ENCODE measurements around the gene IER2. TPM values are rescaled to one million over a fixed set of nuclear protein-coding genes. Genes with fewer than 3 reads are reported as not detected.

IER2 gene, protein sequence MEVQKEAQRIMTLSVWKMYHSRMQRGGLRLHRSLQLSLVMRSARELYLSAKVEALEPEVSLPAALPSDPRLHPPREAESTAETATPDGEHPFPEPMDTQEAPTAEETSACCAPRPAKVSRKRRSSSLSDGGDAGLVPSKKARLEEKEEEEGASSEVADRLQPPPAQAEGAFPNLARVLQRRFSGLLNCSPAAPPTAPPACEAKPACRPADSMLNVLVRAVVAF
- 22.6 and 22.7 TPM in 2 replicates for polyA plus RNA-seq (2014; cell fraction: cytosol; rRNA removed)
- 27.7 and 36.1 TPM in 2 replicates for polyA plus RNA-seq (2014; cell fraction: nucleus; rRNA removed)

DNA sequence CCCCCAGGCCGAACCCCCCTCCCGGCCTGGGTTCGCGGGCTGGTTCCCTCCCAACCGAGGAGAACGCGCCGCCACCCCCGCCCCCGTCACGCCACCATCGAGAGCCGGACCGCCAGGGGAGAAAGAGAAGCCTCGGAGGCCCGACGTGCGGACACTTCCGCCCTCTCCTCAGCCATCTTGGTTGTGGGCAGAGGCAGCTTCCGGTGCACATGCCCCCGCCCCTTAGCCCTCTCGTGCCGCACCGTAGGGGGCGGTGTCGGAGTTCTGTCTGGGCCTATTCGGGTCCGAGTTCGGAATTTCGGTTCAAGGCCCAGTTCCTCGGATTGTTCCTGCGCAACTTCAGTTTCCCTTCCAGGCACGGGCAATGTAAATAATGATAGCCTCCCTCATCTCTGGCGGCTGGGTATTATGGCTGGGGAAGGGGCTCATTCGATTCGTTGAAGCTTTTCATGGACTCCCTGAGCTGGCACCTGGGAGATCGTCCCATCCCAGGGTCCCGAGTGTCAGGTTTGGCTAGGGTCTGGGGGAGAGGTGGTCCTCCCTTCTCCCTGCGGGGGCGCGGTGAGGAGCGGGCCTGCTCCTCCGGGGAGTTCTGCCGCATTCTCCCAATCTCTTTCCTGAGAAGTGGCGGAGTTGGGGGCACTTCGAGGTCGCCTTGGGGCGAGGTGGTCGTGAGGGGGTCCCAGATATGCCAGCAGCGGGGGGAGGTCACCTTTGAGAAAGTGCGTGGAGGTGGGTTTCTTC is at the start of gene IER2, which contains the start of gene STX10:
Gene IER2, plus strand, starts transcription at position 225 of the 744 bp plus-strand sequence. CDS start 2,776 bp downstream, outside the sequence.
Gene STX10, minus strand, starts transcription at position 189 of the 744 bp plus-strand sequence. CDS start 202 bp downstream, outside the sequence.
- peak; percentile 85 for DNase-seq (ENCODE audit: low spot score)

DNA sequence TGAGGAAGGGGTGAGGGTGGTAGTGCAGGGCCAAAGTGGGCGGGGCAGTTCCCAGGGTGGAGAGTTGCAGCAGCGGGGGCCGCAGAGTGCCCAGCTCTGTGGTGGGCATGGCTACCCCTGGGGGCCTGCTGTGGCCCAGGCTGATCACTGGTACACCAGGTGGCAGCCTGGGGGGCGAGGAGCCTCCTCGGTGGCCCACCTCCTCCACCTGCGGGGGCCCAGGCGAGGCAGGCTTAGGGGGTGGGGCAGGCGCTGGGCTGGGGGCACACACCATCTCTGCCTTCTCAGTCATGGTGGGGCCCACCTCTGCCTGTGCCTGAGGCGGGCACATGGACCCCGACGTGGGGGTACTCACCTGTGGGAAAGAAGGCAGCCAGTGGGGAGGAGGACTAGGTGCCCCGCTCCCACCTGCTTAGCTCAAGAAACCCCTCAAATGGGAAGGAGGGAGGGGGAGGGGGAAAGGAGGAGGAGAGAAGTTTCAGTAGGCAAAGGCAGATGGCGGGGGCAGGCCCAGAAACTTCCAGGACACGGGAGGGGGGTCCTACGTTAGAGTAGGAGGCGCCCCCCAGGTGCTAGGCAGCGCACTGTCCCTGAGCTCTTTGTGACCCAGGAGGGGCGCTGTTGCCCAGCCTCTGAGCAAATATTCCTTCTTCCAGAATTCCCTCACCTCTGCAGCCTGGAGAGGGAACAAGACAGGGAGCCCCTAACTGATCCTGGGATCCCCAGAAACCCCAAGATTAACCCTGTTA is 49.2 kb upstream of the IER2 start:
- no peak for DNase-seq (ENCODE audit: low spot score)

DNA sequence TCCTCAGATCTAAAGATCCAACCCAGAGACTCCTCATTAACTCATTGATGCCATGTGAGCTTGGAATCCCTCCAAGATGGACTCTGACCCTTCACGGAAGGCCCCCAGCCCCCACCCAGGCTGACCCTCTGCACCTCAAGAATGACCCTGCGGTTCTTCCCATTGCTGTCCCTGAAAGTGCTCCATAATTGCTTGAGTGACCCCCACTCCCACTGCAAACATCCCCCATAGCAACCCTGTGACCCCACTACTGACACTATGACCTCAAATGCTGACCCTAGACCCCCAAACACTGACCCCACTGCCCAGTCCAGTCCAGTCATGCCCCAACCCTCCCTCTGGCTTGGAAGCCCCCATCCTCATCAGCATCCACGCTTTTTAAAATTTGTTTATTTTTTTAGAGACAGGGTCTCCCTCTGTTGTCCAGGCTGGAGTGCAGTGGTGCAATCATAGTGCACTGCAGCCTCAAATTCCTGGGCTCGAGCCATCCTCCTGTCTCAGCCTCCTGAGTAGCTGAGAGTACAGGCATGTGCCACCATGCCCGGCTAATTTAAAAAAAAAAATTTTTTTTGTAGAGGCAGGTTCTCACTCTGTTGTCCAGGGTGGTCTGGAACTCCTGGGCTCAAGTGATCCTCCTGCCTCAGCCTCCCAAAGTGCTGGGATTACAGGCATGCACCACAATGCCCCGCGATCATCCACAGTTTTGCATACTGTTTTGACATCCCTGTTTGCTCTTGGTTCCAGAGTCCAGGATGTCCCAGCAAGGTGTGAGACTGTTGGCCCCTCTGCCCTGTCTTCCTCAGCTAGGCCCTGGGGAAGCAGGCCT is 48.4 kb upstream of the IER2 start:
- no peak for DNase-seq (ENCODE audit: low spot score)

DNA sequence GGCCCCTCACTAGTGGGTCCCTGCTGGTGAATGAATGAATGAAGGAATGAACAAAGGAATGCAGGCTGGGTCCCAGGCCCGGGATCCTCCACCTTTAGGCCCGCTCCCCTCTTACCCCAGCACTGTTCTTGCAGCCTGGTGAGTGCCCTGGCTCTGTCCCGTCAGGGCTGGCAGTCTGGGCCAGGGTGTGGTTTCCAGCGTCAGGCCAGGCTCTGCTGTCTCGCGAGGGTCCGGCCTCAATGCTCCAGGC is 47.9 kb upstream of the IER2 start:
- DNase-seq (ENCODE audit: low spot score) = no peak

DNA sequence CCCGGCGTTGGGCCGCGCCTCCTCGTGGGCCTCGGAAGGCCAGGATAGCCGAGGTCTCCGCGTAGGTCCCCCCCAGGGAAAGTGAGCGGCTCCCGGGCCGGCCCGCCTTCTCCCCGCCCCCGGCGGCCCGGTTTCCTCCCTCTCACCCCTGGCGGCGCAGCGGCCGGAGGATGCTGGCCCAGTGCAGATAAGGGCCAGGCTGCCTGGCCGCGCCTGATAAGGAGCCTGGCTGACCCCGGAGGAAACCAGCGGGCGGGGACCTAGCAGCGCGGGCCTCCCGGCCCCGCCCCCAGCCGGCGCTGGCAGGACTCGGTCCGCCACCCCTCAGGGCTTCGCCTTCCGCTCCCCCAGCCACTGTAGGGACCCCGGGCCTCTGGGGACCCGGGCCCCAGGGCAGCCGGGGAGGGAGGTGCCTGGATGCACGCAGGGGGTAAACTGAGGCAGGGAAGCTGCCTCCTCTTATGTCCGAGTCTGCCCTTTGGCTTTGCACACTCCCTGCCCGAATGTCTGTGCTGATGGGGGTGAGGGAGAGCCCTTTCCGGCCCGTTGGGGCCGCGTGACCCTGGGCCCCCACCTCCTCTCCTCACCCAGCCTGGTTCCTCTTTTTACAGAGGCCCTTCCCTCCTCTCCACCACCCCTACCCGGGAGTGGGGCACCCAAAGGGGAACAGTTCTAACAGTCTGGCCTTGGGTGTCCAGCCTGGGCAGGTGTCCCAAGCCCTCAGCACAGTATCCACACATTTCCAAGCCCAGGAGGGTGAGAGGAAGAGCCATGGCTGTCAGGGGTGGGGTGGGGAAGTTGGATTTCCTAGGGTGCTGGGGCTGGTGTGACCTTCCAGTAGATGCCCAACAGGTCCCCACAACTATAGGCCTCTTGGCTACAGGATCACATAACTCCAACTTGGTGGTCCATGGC is 47.3 kb upstream of the IER2 start, which contains the start of gene LYL1:
Gene LYL1, minus strand, starts transcription at position 193 of the 915 bp plus-strand sequence. CDS start 1,687 bp downstream, outside the sequence.
- peak; percentile 69 for DNase-seq (ENCODE audit: low spot score)

DNA sequence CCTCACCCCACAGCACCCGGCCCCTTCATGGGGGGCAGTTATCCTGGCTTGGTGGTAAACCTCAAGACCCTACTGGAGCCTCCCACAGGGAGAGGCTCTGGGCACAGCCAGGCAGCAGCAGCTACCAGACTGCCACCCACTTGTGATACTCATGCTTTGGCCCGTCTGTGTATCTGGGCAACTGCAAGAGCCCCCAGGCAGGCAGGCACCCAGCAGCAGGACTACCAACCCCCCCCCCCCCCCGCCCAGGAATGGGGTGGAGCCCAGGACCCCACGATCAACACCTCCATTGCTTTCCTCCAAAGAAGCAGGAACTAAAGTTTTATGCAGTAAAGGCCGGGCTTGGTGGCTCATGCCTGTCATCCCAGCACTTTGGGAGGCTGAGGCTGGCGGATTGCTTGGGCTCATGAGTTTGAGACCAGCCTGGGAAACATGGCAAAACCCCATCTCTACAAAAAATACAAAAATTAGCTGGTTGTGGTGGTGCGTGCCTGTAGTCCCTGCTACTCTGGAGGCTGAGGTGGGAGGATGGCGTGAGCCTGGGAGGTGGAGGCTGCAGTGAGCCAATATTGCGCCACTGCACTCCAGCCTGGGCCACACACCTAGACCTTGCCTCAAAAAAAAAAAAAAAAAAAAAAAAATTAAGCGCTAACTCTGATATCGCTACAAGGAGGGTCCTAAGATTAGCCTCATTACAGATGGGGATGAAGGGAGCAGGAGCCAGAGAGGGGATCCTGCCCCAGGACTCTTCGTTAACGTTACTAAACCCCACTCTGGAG is 46.4 kb upstream of the IER2 start:
- DNase-seq (ENCODE audit: low spot score) = no peak

DNA sequence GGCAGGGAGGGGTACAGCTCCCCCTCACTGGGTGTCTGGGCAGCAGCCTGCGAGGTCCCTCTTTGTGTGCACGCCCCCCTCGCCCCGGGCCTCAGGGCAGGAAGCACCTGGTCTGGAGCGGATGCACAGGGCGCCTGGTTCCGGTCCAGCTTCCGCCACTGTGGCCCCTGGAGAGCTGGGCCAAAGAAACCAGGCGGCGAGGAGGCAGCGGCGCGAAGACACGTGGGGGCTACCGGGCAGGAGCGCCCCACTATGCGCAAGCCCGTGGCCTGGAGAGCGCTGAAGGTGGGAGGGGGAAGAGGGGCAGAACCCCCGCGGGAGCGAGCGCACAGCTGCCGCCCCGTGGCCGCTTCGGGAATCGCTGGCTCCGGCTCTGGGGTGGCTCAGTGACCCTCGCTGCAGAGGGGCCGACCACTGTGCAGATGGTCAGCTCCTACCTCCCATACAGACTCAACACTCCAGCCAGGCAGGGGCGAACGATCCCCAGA is 45.8 kb upstream of the IER2 start:
- DNase-seq (ENCODE audit: low spot score) = no peak

DNA sequence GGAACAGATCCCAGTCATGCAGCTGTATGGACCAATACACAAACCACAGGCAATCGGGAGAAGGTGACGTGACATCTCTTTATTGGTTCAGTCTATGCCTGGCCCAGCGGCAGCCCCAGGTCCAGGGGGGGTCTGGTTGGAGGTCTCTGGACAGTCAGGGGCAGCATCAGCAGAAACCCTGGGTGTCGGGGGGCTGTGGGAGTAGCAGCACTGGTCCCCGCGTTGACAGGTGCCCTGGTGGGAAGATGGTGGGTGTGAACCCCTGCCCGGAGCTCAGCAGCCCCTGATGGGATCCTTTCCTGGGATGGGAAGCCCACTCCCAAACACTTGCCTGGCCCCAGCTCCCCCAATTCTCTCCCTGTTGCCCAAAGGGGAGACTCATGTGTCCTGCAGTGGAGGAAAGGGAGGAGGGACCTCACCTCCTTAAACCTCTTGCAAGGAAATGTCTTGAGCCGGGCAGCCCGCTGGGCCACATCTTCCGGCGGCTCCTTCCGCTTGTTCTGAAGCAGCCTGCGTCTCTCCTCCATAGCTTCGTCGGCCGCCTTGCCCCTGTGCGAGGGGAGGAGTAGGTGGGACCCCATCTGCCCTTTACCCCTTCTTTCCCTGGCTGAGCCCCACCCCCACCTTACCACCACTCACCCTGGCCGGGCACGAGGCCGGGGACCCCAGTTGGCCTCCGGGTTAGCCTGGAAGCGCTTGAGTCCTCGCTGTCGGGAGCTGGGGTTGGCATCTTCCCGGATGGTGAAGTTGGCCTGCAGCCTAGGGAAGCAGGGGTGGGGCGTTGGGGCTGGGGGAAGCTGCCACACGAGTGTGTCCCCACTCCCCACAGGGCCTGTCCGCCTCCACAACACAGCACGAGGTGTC is 45.1 kb upstream of the IER2 start:
- no peak for DNase-seq (ENCODE audit: low spot score)

DNA sequence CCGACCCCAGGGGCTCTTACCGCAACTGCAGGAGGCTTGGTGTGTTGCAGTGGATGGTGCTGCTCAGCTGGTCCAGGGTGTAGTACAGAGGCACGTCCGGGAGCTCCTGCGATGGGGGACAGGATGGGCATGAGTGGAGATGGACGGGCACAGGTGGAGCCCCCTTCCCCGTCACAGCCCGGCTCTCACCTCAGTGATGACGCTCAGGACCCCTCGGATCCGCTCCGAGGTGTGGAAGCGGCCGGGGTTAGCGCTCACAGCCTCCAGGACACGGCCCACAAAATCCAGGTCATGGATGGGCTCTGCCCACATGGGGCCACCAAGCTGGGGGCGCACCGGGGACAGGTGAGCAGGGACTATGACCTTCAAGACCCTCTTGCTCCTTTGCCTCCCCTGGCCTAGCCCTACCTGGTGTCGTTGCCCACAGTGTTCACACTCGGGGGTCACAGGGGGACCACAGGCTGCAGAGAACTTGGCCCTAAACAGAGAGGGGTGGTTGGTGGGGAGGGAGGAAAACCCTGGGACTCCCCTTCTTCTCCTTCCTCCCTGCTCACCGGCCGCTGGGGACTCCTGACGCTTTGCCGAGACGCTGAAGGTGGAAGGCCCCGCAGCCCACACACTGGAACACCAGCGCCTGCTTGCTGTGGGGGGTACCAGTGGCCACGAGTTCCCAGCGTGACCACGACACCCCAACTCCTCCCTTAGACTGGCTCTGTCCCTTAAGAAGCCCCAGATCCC is 40.7 kb upstream of the IER2 start:
- DNase-seq (ENCODE audit: low spot score) = no peak

DNA sequence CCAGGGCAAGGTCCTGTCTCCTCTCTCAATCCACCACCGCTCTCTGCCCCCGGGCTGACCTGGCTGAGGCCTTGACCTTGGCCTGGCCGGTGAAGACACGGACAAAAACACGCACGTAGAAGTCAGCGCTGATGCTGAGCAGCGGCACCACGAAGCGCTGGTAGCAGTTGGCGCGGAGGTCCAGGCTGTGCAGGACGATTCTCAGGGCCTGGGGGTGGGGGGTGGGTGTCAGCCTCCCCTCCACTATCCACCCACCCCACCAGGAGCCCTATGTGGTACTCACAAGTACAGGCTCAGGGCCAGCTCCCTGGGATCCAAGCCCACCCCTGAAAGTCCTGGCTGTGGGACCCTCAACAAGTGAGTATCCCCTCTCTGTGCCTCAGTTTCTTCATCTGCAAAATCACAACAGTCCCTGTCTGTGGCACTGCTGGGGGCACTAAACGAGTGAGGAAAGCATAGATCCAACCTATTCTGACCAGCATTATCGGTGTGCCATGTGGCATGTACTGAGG is 40.1 kb upstream of the IER2 start:
- DNase-seq (ENCODE audit: low spot score) = no peak

DNA sequence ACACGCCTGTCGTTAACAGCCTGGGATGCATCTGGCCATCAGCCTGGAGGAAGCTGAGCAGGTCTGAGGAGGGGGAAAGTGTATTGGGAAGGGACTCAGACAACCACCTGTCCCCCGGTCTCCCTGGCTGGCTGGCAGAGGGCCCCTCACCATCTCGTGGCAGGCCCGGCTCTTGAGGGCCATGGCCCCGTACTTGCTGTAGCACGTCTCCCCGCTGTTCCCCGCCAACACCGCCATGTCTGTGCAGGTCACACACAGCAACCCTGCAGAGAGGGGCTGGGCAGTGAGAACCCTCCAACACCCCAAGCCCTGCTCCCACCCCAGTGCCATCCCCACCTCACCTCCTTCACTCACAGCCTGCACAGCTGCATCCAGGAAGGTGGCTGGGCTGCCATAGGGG is 37.7 kb upstream of the IER2 start:
- no peak for DNase-seq (ENCODE audit: low spot score)

DNA sequence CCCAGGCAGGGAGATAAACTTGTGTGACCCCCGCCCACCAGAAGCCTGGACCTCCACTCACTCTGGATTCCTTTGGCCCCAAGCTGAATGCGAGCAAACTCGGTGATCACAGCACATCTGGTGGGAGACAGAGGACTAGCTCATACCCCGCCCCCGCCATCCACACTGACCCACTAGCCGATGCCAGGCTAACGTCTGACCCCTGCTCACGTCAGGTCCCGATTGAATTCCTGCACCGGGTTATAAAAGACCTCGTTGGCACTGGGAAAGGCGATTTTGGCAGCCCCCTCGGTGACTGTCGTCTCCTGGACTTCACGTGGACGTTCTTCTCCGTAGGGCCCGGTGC is 34.3 kb upstream of the IER2 start:
- no peak for DNase-seq (ENCODE audit: low spot score)

DNA sequence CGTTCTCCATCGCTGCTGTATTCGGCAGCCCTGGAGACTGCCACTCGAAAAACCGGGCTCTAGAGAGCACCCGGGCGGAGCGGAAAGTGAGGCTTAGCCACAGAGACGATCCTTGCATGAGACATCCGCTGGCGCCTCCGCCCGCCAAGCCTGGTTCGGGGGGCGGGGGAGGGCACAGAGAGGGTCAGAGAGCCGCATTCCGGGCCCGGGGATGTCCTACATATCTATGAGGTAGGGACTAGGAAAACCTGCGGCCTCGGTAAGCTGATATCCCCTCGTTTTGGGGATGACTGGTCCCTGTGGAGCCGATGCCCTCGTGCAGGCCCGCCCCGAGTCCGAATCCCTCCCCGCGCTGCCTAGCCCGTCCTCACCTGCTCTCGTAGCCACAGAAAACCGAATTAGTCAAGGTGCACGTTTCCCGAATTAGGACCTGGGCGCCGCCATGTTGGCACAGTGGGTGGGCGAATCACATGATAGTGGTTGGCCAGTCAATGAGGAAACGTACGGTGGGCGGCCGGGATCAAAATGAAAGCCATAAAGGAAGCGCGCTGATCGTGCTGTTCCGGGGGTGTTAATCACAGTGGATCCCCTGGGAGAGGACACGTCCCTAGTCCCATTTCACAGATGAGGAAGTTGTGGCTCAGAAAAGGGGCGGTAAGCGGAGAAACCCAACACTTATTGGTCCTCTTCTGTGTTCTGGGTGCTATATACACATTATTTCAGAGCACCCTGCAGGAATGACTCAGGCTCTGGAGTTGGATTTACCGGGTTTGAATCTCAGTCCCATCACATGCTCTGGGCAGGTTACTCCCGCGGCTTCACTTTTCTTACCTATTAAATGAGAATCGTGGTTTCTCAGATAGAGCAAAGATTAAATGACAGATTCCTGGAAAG is 33.7 kb upstream of the IER2 start, which contains the start of gene TRMT1:
Gene TRMT1, minus strand, starts transcription at position 459 of the 894 bp plus-strand sequence. Its CDS starts 341 bp downstream, at position 118.
- peak; percentile 89 for DNase-seq (ENCODE audit: low spot score)

DNA sequence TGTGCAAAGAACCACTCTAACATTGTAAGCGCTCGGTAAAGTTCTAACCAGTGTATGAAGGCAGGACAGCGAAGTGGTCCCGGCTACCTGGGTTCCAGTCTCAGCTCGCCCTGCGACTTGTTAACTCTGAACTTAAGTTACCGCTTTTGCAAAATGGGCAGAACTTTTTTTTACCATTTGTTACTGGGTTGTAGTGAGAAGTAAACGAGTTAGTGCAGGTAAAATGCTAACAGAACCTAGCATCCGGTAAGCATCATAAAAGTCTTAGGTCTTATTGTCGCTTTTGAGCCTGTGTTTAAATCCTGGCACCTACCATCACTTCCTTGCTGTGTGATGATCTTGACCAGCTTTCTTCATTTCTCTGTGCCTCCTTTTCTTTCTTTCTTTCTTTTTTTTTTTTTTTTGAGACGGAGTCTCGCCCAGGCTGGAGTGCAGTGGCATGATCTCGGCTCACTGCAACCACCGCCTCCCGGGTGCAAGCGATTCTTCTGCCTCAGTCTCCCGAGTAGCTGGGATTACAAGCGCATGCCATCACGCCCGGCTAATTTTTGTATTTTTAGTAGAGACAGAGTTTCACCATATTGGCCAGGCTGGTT is 32.9 kb upstream of the IER2 start:
- no peak for DNase-seq (ENCODE audit: low spot score)

DNA sequence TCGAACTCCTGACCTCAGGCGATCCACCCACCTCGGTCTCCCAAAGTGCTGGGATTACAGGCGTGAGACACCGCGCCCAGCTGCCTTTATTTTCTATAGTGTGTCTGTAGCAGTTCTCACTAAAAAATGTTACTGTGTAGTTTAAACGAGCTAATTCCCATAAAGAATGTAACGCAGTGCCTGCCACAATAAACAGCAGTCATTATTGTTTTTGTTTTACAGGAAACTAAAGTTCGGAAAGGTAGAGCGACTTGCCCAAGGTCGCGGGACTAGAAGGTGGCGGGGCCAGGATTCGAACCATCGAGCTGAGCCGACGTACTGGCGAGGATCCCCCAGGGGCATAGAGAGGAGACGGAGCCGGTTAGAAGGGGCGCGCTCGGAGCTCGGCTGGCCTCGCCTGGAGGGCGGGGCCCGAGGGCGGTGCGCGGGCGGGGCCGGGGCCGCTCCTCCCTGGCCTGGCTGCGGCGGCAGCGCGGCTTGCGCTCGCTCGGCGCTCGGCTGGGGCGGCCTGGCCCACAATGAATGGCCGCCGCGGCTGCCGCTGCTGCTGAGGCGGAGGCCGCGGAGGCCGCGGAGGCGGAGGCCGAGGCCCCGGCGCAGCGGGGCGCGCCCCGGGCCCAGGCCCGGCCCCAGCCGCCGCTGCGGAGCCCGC is 32.3 kb upstream of the IER2 start, which contains the start of gene NACC1:
Gene NACC1, plus strand, starts transcription at position 493 of the 652 bp plus-strand sequence. CDS start 16,944 bp downstream, outside the sequence.
- DNase-seq (ENCODE audit: low spot score) = peak; percentile 84
